HepG2 (cell line): ENCODE data around the gene ITGAV. TPM values are rescaled to one million over a fixed set of nuclear protein-coding genes. Genes with fewer than 3 reads are reported as not detected.

ENCODE experiments used
- ATAC-seq: fragments of 200-7000 bp; cut with Tn5 transposase; 3 replicates; pipeline ENCODE4 v1.9.1; 2020; ENCODE audit warnings: mild to moderate bottlenecking, moderate library complexity
- BruUV-seq: library from RNA; stranded (reverse); fragments of 400-500 nt; replicated peaks from 2 replicates; lab custom pipeline; 2021; lab: Mats Ljungman, UMichigan
- CTCF ChIA-PET: fragments of 300-600 bp; formaldehyde crosslinking; extraction: SDS; loops from one replicate; lab custom pipeline; 2021; ENCODE audit warnings: low total read pairs, inconsistent platforms, low intra/inter-chr PET ratio; lab: Yijun Ruan, JAX
- POLR2A ChIA-PET: fragments of 350-600 bp; sonication (Branson Sonifier 250); formaldehyde crosslinking; loops from one replicate; lab custom pipeline; 2020; ENCODE audit warnings: antibody characterized with exemption, inconsistent platforms; lab: Yijun Ruan, JAX
- DNase-seq: peaks from one replicate; pipeline ENCODE4 v3.0.0-alpha.2; 2015; ENCODE audit warnings: low spot score
- FAIRE-seq: peaks from 3 replicates; lab custom pipeline; 2011; peaks lifted over from hg19 to GRCh38; lab: Jason Lieb, UNC
- H2AFZ ChIP-seq: one replicate; pipeline ENCODE4 v1.6.1; 2011; ENCODE audit warnings: low read length, inconsistent platforms
- H3K27ac ChIP-seq: fragments of 300-600 bp; 3 replicates; pipeline ENCODE4 v1.8.0; 2011; ENCODE audit warnings: mixed run types, mild to moderate bottlenecking, mixed read lengths, low read length, inconsistent platforms; ENCODE audit not compliant: insufficient read depth; ENCODE audit errors: extremely low read length
- H3K27me3 ChIP-seq, 2 experiments: fragments of 200-600 bp in 1 of 2; 2 replicates in 1 of 2; 3 replicates in 1 of 2; pipeline versions ENCODE4 v1.6.0 to v1.8.0; 2011; ENCODE audit warnings: low read length in 2 of 2, mild to moderate bottlenecking in 2 of 2, moderate library complexity in 2 of 2, inconsistent platforms in 1 of 2; ENCODE audit not compliant: insufficient read depth in 2 of 2, control insufficient read depth in 1 of 2
- H3K36me3 ChIP-seq, 2 experiments: fragments of 200-600 bp in 1 of 2; replicated peaks in 1 of 2; 2 replicates in 1 of 2; 3 replicates in 1 of 2; pipeline versions ENCODE4 v1.5.1 to v1.8.0; 2011; ENCODE audit warnings: low read length in 2 of 2, inconsistent platforms in 1 of 2; ENCODE audit not compliant: insufficient read depth in 2 of 2, control insufficient read depth in 1 of 2
- H3K4me1 ChIP-seq: 2 replicates; pipeline ENCODE4 v1.5.1; 2012; ENCODE audit warnings: low read length, inconsistent platforms; ENCODE audit not compliant: insufficient read depth
- H3K4me2 ChIP-seq: 2 replicates; pipeline ENCODE4 v1.6.0; 2011; ENCODE audit warnings: low read depth, low read length, inconsistent platforms
- H3K4me3 ChIP-seq, 3 experiments: fragments of 200-600 bp in 1 of 3; sonication (generic), shearing (Covaris generic) in 1 of 3; replicated peaks in 1 of 3; 2 replicates each; pipeline ENCODE4 v1.5.1; 2011 to 2016; ENCODE audit warnings: low read length in 3 of 3, inconsistent platforms in 2 of 3, low read depth in 2 of 3, mild to moderate bottlenecking in 2 of 3, control low read depth in 1 of 3, mixed read lengths in 1 of 3; ENCODE audit not compliant: insufficient read depth in 1 of 3
- H3K79me2 ChIP-seq: one replicate; pipeline ENCODE4 v1.6.1; 2011; ENCODE audit warnings: low read length, inconsistent platforms; ENCODE audit not compliant: insufficient read depth
- H3K9ac ChIP-seq: 2 replicates; pipeline ENCODE4 v1.6.0; 2011; ENCODE audit warnings: mild to moderate bottlenecking, low read depth, low read length, inconsistent platforms; ENCODE audit not compliant: insufficient read depth
- H3K9me3 ChIP-seq: 2 replicates; pipeline ENCODE4 v1.5.1; 2012; ENCODE audit warnings: mild to moderate bottlenecking, low read length
- H4K20me1 ChIP-seq: 2 replicates; pipeline ENCODE4 v1.6.0; 2011; ENCODE audit warnings: inconsistent platforms, mild to moderate bottlenecking, low read length, moderate library complexity; ENCODE audit not compliant: insufficient read depth
- MLXIP ChIP-seq: sonication (generic); formaldehyde crosslinking; IDR thresholded peaks from 2 replicates; pipeline ENCODE4 v1.9.0; 2021; ENCODE audit warnings: missing genetic modification reagents, borderline replicate concordance
- SRSF9 ChIP-seq: fragments of 200-400 bp; formaldehyde crosslinking; IDR thresholded peaks from 2 replicates; pipeline ENCODE4 v1.6.1; 2018; ENCODE audit warnings: borderline replicate concordance, mild to moderate bottlenecking, low read depth, low read length; ENCODE audit not compliant: insufficient read depth, poor library complexity, severe bottlenecking
- TFAP4 ChIP-seq: sonication (generic); IDR thresholded peaks from 2 replicates; pipeline ENCODE4 v1.6.1; 2016; ENCODE audit warnings: low read depth, borderline replicate concordance
- WIZ ChIP-seq: sonication (generic); formaldehyde crosslinking; IDR thresholded peaks from 2 replicates; pipeline ENCODE4 v1.5.1; 2020; ENCODE audit warnings: mild to moderate bottlenecking, missing genetic modification reagents
- ZNF205 ChIP-seq: IDR thresholded peaks from 2 replicates; pipeline ENCODE4 v1.6.1; 2018; ENCODE audit warnings: missing biosample characterization, missing genetic modification reagents
- ZSCAN20 ChIP-seq: sonication (generic); formaldehyde crosslinking; IDR thresholded peaks from 2 replicates; pipeline ENCODE4 v1.4.0; 2020; ENCODE audit warnings: missing genetic modification reagents, mild to moderate bottlenecking, borderline replicate concordance
- WGBS: methylation state at CpG from one replicate; pipeline ENCODE4 v1.1.6; 2017; ENCODE audit warnings: low lambda C conversion rate; 5-methylcytosine and 5-hydroxymethylcytosine counted together
- in situ Hi-C: cut with HindIII; loops from 2 replicates; pipeline ENCODE4 v1.10.0; 2017; ENCODE audit warnings: low pct_unique_long_range_greater_than_20kb; ENCODE audit not compliant: extremely low pct_ligation_motif_present
- intact Hi-C: fragments of 100-400 bp; cut with micrococcal nuclease; formaldehyde crosslinking; loops from one replicate; pipeline ENCODE4 v1.10.0; 2022; ENCODE audit not compliant: unreplicated experiment
- polyA plus RNA-seq, 8 experiments: library from polyadenylated mRNA; depleted of rRNA in 3 of 8; stranded (reverse) in 7 of 8; unstranded in 1 of 8; fragments of >200 nt; fragmentation: Illumina TruSeq in 4 of 8; extraction: Trizol in 4 of 8; gene quantifications; 2 replicates each; pipeline versions ENCODE4 v1.2.1 to v1.2.3, GENCODE V29; 2011 to 2016; ENCODE audit warnings: low read depth in 4 of 8, missing spikeins in 1 of 8, mixed read lengths in 1 of 8; ENCODE audit not compliant: insufficient read depth in 1 of 8
- total RNA-seq, 5 experiments: library from RNA; depleted of rRNA; stranded (reverse); fragments of >200 nt; fragmentation: Illumina TruSeq; extraction: Trizol; gene quantifications; 2 replicates each; pipeline ENCODE4 v1.2.3, GENCODE V29; 2016; ENCODE audit warnings: low read depth in 1 of 5

ITGAV gene
- total and polyA plus RNA-seq, 2 of the 13 experiments (the other 11 are each of a cell fraction or from before 2014, with no cell fraction given) = 59.1 to 60.4 TPM

GRCh38 chr2:186544255-186544675 is 45.6 kb upstream of the ITGAV start (continued):
- no peak for TF ChIP-seq TFAP4
- no peak for TF ChIP-seq SRSF9
- no peak for TF ChIP-seq ZNF205 (CRISPR knock-in tag)
- no peak for TF ChIP-seq MLXIP

- H2AFZ ChIP-seq = no peak overlapping the region
- no peak for FAIRE-seq
- DNase-seq = no peak
These were observed 43.0 kb upstream of the ITGAV start for GRCh38 chr2:186546846-186547245.

More at GRCh38 chr2:186546846-186547245, 43.0 kb upstream of the ITGAV start:
- Histone ChIP-seq H3K27ac (no peak overlapping the region), H3K4me1 (peaks cover 37% of the 10 kb centered on the region), H4K20me1 (no peaks in the 10 kb centered on the region), H3K4me2 (no peak overlapping the region), H3K9me3 (no peaks in the 10 kb centered on the region), H3K79me2 (no peaks in the 10 kb centered on the region), H3K36me3 (no peaks in the 10 kb centered on the region), H3K4me3 (no peak overlapping the region), H3K27me3 (no peaks in the 10 kb centered on the region), H3K9ac (no peak overlapping the region)
- in situ Hi-C loops (no loop called here), intact Hi-C loops (no loop called here)
- ChIA-PET CTCF (no interaction called here), POLR2A (interaction anchor here (1.3 kb wide), 1 partner anchor 43 kb away, joined by 3 read pairs; the partner anchor contains the start of gene ITGAV)
- WGBS = 90% methylated on average over 1 of the region's 1 CpG
- ATAC-seq = no peak
- no TSS peak for BruUV-seq
- no peak for TF ChIP-seq ZSCAN20 (CRISPR knock-in tag)
- no peak for TF ChIP-seq WIZ (CRISPR knock-in tag)
